A549 (cell line): ENCODE data around the gene TBCK.

Experiments used
- KDM1A ChIP-seq: fragments of 200-600 bp; sonication (generic); IDR thresholded peaks from 2 replicates; pipeline ENCODE4 v1.6.1; 2016; ENCODE audit warnings: low read depth, mild to moderate bottlenecking
- RAD21 ChIP-seq, 2 experiments: fragments of >200 bp in 1 of 2; sonication (Bioruptor Twin) in 1 of 2; formaldehyde crosslinking in 1 of 2; IDR thresholded peaks in 1 of 2; conservative IDR thresholded peaks in 1 of 2; 2 replicates in 1 of 2; 3 replicates in 1 of 2; pipeline ENCODE4 v1.6.1; 2012 to 2018; ENCODE audit warnings: inconsistent platforms in 1 of 2
- TF ChIP-seq, protein P1 (sequence below): fragments of >200 bp; sonication (Bioruptor Twin); formaldehyde crosslinking; IDR thresholded peaks from 3 replicates; pipeline ENCODE4 v1.5.1; 2016

DNA sequence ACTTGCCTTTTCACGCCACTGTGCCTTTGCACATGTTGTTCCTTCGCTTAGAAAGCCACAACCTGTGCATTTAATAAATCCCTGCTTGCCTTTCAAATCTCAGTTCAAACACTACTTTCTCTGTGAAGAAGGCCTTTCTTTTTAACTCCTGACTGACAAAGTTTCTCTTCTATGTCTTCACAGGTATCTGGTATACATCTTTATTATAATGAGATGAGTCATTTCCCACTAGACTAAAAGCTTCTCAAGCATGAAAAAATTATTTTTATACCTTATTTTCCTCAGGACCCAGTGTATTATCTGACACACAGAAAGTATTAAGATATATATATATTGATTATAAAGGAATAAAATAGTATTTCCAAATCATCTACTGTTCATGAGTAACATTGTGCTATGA is 189.9 kb downstream of the TBCK start:
- TF ChIP-seq RAD21 (conservative IDR thresholded peaks at IDR 0.05 in 1 of 2, IDR thresholded peaks at IDR 0.05 in 1 of 2) (no peak), KDM1A (no peak)
- TF ChIP-seq, protein P1, sequence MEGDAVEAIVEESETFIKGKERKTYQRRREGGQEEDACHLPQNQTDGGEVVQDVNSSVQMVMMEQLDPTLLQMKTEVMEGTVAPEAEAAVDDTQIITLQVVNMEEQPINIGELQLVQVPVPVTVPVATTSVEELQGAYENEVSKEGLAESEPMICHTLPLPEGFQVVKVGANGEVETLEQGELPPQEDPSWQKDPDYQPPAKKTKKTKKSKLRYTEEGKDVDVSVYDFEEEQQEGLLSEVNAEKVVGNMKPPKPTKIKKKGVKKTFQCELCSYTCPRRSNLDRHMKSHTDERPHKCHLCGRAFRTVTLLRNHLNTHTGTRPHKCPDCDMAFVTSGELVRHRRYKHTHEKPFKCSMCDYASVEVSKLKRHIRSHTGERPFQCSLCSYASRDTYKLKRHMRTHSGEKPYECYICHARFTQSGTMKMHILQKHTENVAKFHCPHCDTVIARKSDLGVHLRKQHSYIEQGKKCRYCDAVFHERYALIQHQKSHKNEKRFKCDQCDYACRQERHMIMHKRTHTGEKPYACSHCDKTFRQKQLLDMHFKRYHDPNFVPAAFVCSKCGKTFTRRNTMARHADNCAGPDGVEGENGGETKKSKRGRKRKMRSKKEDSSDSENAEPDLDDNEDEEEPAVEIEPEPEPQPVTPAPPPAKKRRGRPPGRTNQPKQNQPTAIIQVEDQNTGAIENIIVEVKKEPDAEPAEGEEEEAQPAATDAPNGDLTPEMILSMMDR = no peak
